Tibial nerve (tissue), 4 donors: ENCODE results near the gene UBE2E2.

ENCODE experiments used
- CTCF ChIP-seq, 5 experiments: fragments of 200-600 bp in 3 of 5; fragments of 450-650 bp in 2 of 5; sonication (generic) in 3 of 5; IDR thresholded peaks; one replicate each; pipeline ENCODE4 v1.5.1; 2016 to 2019; ENCODE audit warnings: antibody characterized with exemption in 5 of 5, mild to moderate bottlenecking in 3 of 5, moderate library complexity in 2 of 5
- EP300 ChIP-seq, 2 donors: sonication (generic); formaldehyde crosslinking; IDR thresholded peaks; one replicate each; pipeline ENCODE4 v1.6.1; 2017; ENCODE audit warnings: antibody characterized with exemption in 2 of 2, mild to moderate bottlenecking in 1 of 2
- POLR2A ChIP-seq, 2 donors: fragments of 450-650 bp; IDR thresholded peaks; one replicate each; pipeline ENCODE4 v1.6.1; 2017; ENCODE audit warnings: antibody characterized with exemption in 2 of 2, mild to moderate bottlenecking in 2 of 2, moderate library complexity in 2 of 2

- TF ChIP-seq POLR2A (IDR thresholded peaks at IDR 0.05) (no peak), CTCF (IDR thresholded peaks at IDR 0.05) (no peak), EP300 (IDR thresholded peaks at IDR 0.05) (no peak)
Observed at GRCh38 chr3:23431764-23432163, 228.6 kb downstream of the UBE2E2 start.
